ENCODE measurements around the gene LMOD2. TPM values are rescaled to one million over a fixed set of nuclear protein-coding genes. Genes with fewer than 3 reads are reported as not detected.

LMOD2 gene
- total and polyA plus RNA-seq, 12 donors, result 0.16 to 0.24 (median 0.18) TPM; not detected in 9

GRCh38 chr7:123692471-123692877, 36.8 kb downstream of the LMOD2 start:
- TF ChIP-seq CTCF (IDR thresholded peaks at IDR 0.05) (no peak), POLR2A (IDR thresholded peaks at IDR 0.05) (no peak)
- no peaks in the 10 kb centered on the region for H3K9me3 ChIP-seq (replicated peaks in 1 of 3)
- no peaks in the 10 kb centered on the region for H3K27me3 ChIP-seq
- H3K4me1 ChIP-seq (replicated peaks in 1 of 2), result peaks cover 0 to 11% of the 10 kb centered on the region in 2 donors
- 81 to 95% (median 93%) methylated on average over 6 of the region's 6 CpGs for WGBS, 4 donors
- no peak overlapping the region for H3K4me3 ChIP-seq
- peaks cover 0 to 29% of the 10 kb centered on the region in 2 donors for H3K36me3 ChIP-seq (replicated peaks in 1 of 2)
- intact Hi-C loops (cut with DNase I), result no loop called here
- no peak for DNase-seq
- no peak overlapping the region for H3K27ac ChIP-seq

GRCh38 chr7:123695944-123696677, 40.4 kb downstream of the LMOD2 start:
- no peak for TF ChIP-seq POLR2A (IDR thresholded peaks at IDR 0.05)
- no peak for TF ChIP-seq CTCF (IDR thresholded peaks at IDR 0.05)
- H3K9me3 ChIP-seq (replicated peaks in 1 of 3), result no peaks in the 10 kb centered on the region
- H3K4me3 ChIP-seq, result no peak overlapping the region
- H3K36me3 ChIP-seq (replicated peaks in 1 of 2), result peaks cover 0 to 24% of the 10 kb centered on the region in 2 donors
- intact Hi-C loops (cut with DNase I), result no loop called here
- H3K27ac ChIP-seq, result no peak overlapping the region
- WGBS, 4 donors, result 55 to 64% (median 55%) methylated on average over 3 of the region's 3 CpGs
- H3K4me1 ChIP-seq (replicated peaks in 1 of 2), result peaks cover 0 to 11% of the 10 kb centered on the region in 2 donors
- H3K27me3 ChIP-seq, result no peaks in the 10 kb centered on the region
- DNase-seq, result no peak

DNA sequence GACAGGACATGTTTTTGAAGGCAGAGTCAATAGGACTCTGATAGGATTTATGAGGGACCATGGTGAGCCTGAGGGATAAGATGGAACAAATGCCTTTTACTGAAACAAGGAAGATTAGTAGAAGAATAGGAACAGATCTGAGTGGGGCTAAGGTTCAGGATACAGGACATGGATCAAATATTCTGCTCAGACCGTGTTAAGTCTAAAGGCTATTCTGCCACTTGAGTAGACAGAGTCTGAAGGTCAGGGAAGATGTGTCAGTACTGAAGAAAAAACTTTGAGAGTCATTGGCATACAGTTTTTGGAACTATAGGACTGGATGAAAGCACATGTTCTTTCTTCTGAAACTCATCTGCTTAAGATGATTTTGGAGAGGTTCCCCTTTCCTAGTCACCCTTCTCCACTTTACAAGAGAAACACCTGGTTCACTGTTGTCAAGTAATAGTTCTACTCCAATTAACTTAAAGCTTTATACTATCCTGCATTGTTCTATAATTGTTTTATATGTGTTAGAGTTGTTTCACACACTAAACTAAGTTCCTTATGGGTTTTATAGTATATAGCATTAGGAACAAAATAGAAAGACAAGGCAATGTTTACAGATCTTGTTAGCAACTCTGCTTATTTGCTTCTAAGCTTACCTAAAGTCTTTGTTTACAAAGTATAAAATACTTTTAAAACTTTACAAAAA, 49.7 kb downstream of the LMOD2 start:
- TF ChIP-seq CTCF (IDR thresholded peaks at IDR 0.05) (no peak), POLR2A (IDR thresholded peaks at IDR 0.05) (no peak)
- Histone ChIP-seq H3K9me3 (replicated peaks in 1 of 3) (no peaks in the 10 kb centered on the region), H3K27ac (no peak overlapping the region), H3K4me1 (replicated peaks in 1 of 2) (peaks cover under 1 to 20% of the 10 kb centered on the region in 2 donors), H3K36me3 (replicated peaks in 1 of 2) (peaks cover 0 to 29% of the 10 kb centered on the region in 2 donors), H3K27me3 (no peaks in the 10 kb centered on the region), H3K4me3 (no peak overlapping the region)
- DNase-seq, result no peak
- intact Hi-C loops (cut with DNase I), result no loop called here
- WGBS, 4 donors, result 64 to 77% (median 69%) methylated on average over 1 of the region's 1 CpG

- 66 to 88% (median 72%) methylated on average over 2 of the region's 2 CpGs for WGBS, 4 donors
- intact Hi-C loops (cut with DNase I), result no loop called here
- Histone ChIP-seq H3K27ac (no peak overlapping the region), H3K9me3 (replicated peaks in 1 of 3) (no peaks in the 10 kb centered on the region), H3K4me3 (no peak overlapping the region), H3K4me1 (replicated peaks in 1 of 2) (peaks cover 6 to 32% of the 10 kb centered on the region in 2 donors), H3K36me3 (replicated peaks in 1 of 2) (peaks cover 0 to 29% of the 10 kb centered on the region in 2 donors), H3K27me3 (no peaks in the 10 kb centered on the region)
- TF ChIP-seq CTCF (IDR thresholded peaks at IDR 0.05) (no peak), POLR2A (IDR thresholded peaks at IDR 0.05) (no peak)
- no peak for DNase-seq
Observed at GRCh38 chr7:123709525-123709924, 53.9 kb downstream of the LMOD2 start.

Measured in adrenal gland (tissue), 12 donors.